ENCODE data around the gene APP. TPM values are rescaled to one million over a fixed set of nuclear protein-coding genes. Genes with fewer than 3 reads are reported as not detected.

Gene APP
- total and polyA plus RNA-seq, 4 experiments from 2014 or later, result 4.9 to 57.9 (median 34.2) TPM

- Mint-ChIP-seq H3K9me3 (peaks cover 0 to 3% (median 0%) of the 10 kb centered on the region in 8 donors), H3K4me1 (peaks cover 0 to 4% (median 3%) of the 10 kb centered on the region in 4 donors), H3K36me3 (peaks cover 14 to 36% of the 10 kb centered on the region in 2 donors), H3K27me3 (no peaks in the 10 kb centered on the region), H3K27ac (peak overlapping the region in 1 of 7 donors; percentile 62), H3K4me3 (no peak overlapping the region)
- H3K27me3 ChIP-seq (ENCODE audit: insufficient read depth, low read length), result no peaks in the 10 kb centered on the region
- POLR2A ChIA-PET (ENCODE audit: partially characterized antibody), result no interaction called here
- intact Hi-C loops (cut with micrococcal nuclease), result no loop called here
- no peak overlapping the region for H3K4me3 ChIP-seq (ENCODE audit: low read length in 2 of 2)
- no peaks in the 10 kb centered on the region for H3K36me3 ChIP-seq (ENCODE audit: insufficient read depth, low read length)
- DNase-seq, result no peak
- no peaks in the 10 kb centered on the region for H3K9me3 ChIP-seq (ENCODE audit: control insufficient read depth in 1 of 2, low read length in 2 of 2)
- H3K4me1 ChIP-seq (ENCODE audit: insufficient read depth, low read length), result no peaks in the 10 kb centered on the region
- H3K27ac ChIP-seq (ENCODE audit: low read depth, low read length), result no peak overlapping the region
- CTCF ChIA-PET (ENCODE audit: partially characterized antibody), result no interaction called here
These were observed 64.8 kb downstream of the APP start for GRCh38 chr21:26105819-26106218.

GRCh38 chr21:26100573-26100972, 70.0 kb downstream of the APP start:
- Histone ChIP-seq H3K27ac (ENCODE audit: low read depth, low read length) (no peak overlapping the region), H3K4me1 (ENCODE audit: insufficient read depth, low read length) (no peaks in the 10 kb centered on the region), H3K4me3 (ENCODE audit: low read length in 2 of 2) (no peak overlapping the region), H3K27me3 (ENCODE audit: insufficient read depth, low read length) (no peaks in the 10 kb centered on the region), H3K9me3 (ENCODE audit: control insufficient read depth in 1 of 2, low read length in 2 of 2) (no peaks in the 10 kb centered on the region), H3K36me3 (ENCODE audit: insufficient read depth, low read length) (no peaks in the 10 kb centered on the region)
- POLR2A ChIA-PET (ENCODE audit: partially characterized antibody), result no interaction called here
- H3K27me3 Mint-ChIP-seq, result no peaks in the 10 kb centered on the region
- peaks cover 0 to 4% (median 2%) of the 10 kb centered on the region in 4 donors for H3K4me1 Mint-ChIP-seq
- DNase-seq, result no peak
- peaks cover 0 to 16% of the 10 kb centered on the region in 2 donors for H3K36me3 Mint-ChIP-seq
- CTCF ChIA-PET (ENCODE audit: partially characterized antibody), result no interaction called here
- intact Hi-C loops (cut with micrococcal nuclease), result no loop called here
- peaks cover 0 to 3% (median 0%) of the 10 kb centered on the region in 8 donors for H3K9me3 Mint-ChIP-seq
- no peak overlapping the region for H3K4me3 Mint-ChIP-seq
- H3K27ac Mint-ChIP-seq, result no peak overlapping the region

DNA sequence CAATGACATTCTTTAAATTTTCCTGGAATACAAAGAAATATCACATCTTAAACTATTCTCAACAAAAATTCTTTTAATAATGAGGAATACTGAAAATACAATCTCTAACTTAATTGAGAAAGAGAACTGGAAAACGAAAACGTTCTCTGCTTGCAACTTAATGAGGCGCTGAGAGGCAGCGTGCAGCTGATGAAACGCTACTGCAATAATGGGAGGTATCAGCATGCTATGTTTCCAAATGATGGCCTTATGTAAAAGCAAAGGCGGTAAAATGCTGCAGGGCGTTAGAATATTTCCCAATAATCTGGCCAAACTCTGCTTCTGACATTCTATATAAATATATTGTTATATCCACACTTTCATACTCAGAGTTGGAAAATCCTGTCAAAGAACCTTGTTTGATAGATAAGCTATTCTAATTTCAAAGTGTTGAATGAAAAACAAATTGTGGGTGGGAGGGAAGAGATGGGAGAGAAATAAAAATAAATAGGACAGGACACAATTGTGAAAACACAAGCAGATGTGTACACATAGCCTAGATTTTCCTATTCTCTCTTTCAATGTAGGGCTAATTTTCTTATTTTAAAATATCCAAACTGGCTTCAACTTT, 70.9 kb downstream of the APP start:
- peaks cover 0 to 16% of the 10 kb centered on the region in 2 donors for H3K36me3 Mint-ChIP-seq
- ChIA-PET CTCF (ENCODE audit: partially characterized antibody) (no interaction called here), POLR2A (ENCODE audit: partially characterized antibody) (no interaction called here)
- peaks cover 0 to 3% (median 0%) of the 10 kb centered on the region in 8 donors for H3K9me3 Mint-ChIP-seq
- Histone ChIP-seq H3K4me3 (ENCODE audit: low read length in 2 of 2) (no peak overlapping the region), H3K9me3 (ENCODE audit: control insufficient read depth in 1 of 2, low read length in 2 of 2) (no peaks in the 10 kb centered on the region), H3K27ac (ENCODE audit: low read depth, low read length) (no peak overlapping the region), H3K36me3 (ENCODE audit: insufficient read depth, low read length) (no peaks in the 10 kb centered on the region), H3K27me3 (ENCODE audit: insufficient read depth, low read length) (no peaks in the 10 kb centered on the region), H3K4me1 (ENCODE audit: insufficient read depth, low read length) (no peaks in the 10 kb centered on the region)
- H3K27me3 Mint-ChIP-seq, result no peaks in the 10 kb centered on the region
- intact Hi-C loops (cut with micrococcal nuclease), result no loop called here
- no peak overlapping the region for H3K27ac Mint-ChIP-seq
- H3K4me3 Mint-ChIP-seq, result no peak overlapping the region
- H3K4me1 Mint-ChIP-seq, result peaks cover 0 to 4% (median 2%) of the 10 kb centered on the region in 4 donors
- DNase-seq, result no peak

GRCh38 chr21:26098772-26099397, 71.7 kb downstream of the APP start:
- intact Hi-C loops (cut with micrococcal nuclease), result no loop called here
- Mint-ChIP-seq H3K4me1 (peaks cover 0 to 4% (median 2%) of the 10 kb centered on the region in 4 donors), H3K27ac (no peak overlapping the region), H3K9me3 (peaks cover 0 to 3% (median 0%) of the 10 kb centered on the region in 8 donors), H3K4me3 (no peak overlapping the region), H3K36me3 (peaks cover 0 to 8% of the 10 kb centered on the region in 2 donors), H3K27me3 (no peaks in the 10 kb centered on the region)
- Histone ChIP-seq H3K4me1 (ENCODE audit: insufficient read depth, low read length) (no peaks in the 10 kb centered on the region), H3K36me3 (ENCODE audit: insufficient read depth, low read length) (no peaks in the 10 kb centered on the region), H3K9me3 (ENCODE audit: control insufficient read depth in 1 of 2, low read length in 2 of 2) (no peaks in the 10 kb centered on the region), H3K4me3 (ENCODE audit: low read length in 2 of 2) (no peak overlapping the region), H3K27ac (ENCODE audit: low read depth, low read length) (no peak overlapping the region), H3K27me3 (ENCODE audit: insufficient read depth, low read length) (no peaks in the 10 kb centered on the region)
- ChIA-PET CTCF (ENCODE audit: partially characterized antibody) (no interaction called here), POLR2A (ENCODE audit: partially characterized antibody) (no interaction called here)
- DNase-seq, result no peak

- Mint-ChIP-seq H3K36me3 (peaks cover 0 to 3% of the 10 kb centered on the region in 2 donors), H3K27me3 (no peaks in the 10 kb centered on the region), H3K4me1 (peaks cover 0 to 4% (median 2%) of the 10 kb centered on the region in 4 donors), H3K4me3 (no peak overlapping the region), H3K9me3 (peaks cover 0 to 3% (median 0%) of the 10 kb centered on the region in 8 donors), H3K27ac (no peak overlapping the region)
- CTCF ChIA-PET (ENCODE audit: partially characterized antibody), result no interaction called here
- no peak for DNase-seq
- H3K27me3 ChIP-seq (ENCODE audit: insufficient read depth, low read length), result no peaks in the 10 kb centered on the region
- H3K4me3 ChIP-seq (ENCODE audit: low read length in 2 of 2), result no peak overlapping the region
- H3K27ac ChIP-seq (ENCODE audit: low read depth, low read length), result no peak overlapping the region
- POLR2A ChIA-PET (ENCODE audit: partially characterized antibody), result no interaction called here
- no peaks in the 10 kb centered on the region for H3K4me1 ChIP-seq (ENCODE audit: insufficient read depth, low read length)
- intact Hi-C loops (cut with micrococcal nuclease), result no loop called here
- H3K9me3 ChIP-seq (ENCODE audit: control insufficient read depth in 1 of 2, low read length in 2 of 2), result no peaks in the 10 kb centered on the region
- no peaks in the 10 kb centered on the region for H3K36me3 ChIP-seq (ENCODE audit: insufficient read depth, low read length)
These were observed 73.1 kb downstream of the APP start for GRCh38 chr21:26097475-26097874.

GRCh38 chr21:26096494-26097371, 73.8 kb downstream of the APP start:
- Mint-ChIP-seq H3K9me3 (peaks cover 0 to 3% (median 0%) of the 10 kb centered on the region in 8 donors), H3K4me1 (peaks cover 0 to 4% (median 2%) of the 10 kb centered on the region in 4 donors), H3K4me3 (no peak overlapping the region), H3K27me3 (no peaks in the 10 kb centered on the region), H3K36me3 (peaks cover 0 to 3% of the 10 kb centered on the region in 2 donors), H3K27ac (peak overlapping the region in 1 of 7 donors; percentile 66)
- POLR2A ChIA-PET (ENCODE audit: partially characterized antibody), result no interaction called here
- intact Hi-C loops (cut with micrococcal nuclease), result no loop called here
- DNase-seq, result no peak
- Histone ChIP-seq H3K36me3 (ENCODE audit: insufficient read depth, low read length) (no peaks in the 10 kb centered on the region), H3K9me3 (ENCODE audit: control insufficient read depth in 1 of 2, low read length in 2 of 2) (no peaks in the 10 kb centered on the region), H3K4me1 (ENCODE audit: insufficient read depth, low read length) (no peaks in the 10 kb centered on the region), H3K27ac (ENCODE audit: low read depth, low read length) (no peak overlapping the region), H3K4me3 (ENCODE audit: low read length in 2 of 2) (no peak overlapping the region), H3K27me3 (ENCODE audit: insufficient read depth, low read length) (no peaks in the 10 kb centered on the region)
- CTCF ChIA-PET (ENCODE audit: partially characterized antibody), result no interaction called here

GRCh38 chr21:26095131-26095530, 75.4 kb downstream of the APP start:
- no peaks in the 10 kb centered on the region for H3K27me3 Mint-ChIP-seq
- peaks cover 4 to 12% of the 10 kb centered on the region in 2 donors for H3K36me3 Mint-ChIP-seq
- peaks cover 0 to 4% (median 0%) of the 10 kb centered on the region in 8 donors for H3K9me3 Mint-ChIP-seq
- H3K27ac ChIP-seq (ENCODE audit: low read depth, low read length), result no peak overlapping the region
- no peak overlapping the region for H3K4me3 ChIP-seq (ENCODE audit: low read length in 2 of 2)
- DNase-seq, result no peak
- ChIA-PET CTCF (ENCODE audit: partially characterized antibody) (no interaction called here), POLR2A (ENCODE audit: partially characterized antibody) (no interaction called here)
- H3K4me3 Mint-ChIP-seq, result no peak overlapping the region
- H3K4me1 Mint-ChIP-seq, result peaks cover 0 to 4% (median under 1%) of the 10 kb centered on the region in 4 donors
- H3K4me1 ChIP-seq (ENCODE audit: insufficient read depth, low read length), result no peaks in the 10 kb centered on the region
- intact Hi-C loops (cut with micrococcal nuclease), result no loop called here
- no peaks in the 10 kb centered on the region for H3K27me3 ChIP-seq (ENCODE audit: insufficient read depth, low read length)
- H3K9me3 ChIP-seq (ENCODE audit: control insufficient read depth in 1 of 2, low read length in 2 of 2), result no peaks in the 10 kb centered on the region
- peak overlapping the region in 1 of 7 donors; percentile 4 for H3K27ac Mint-ChIP-seq
- no peaks in the 10 kb centered on the region for H3K36me3 ChIP-seq (ENCODE audit: insufficient read depth, low read length)
